G401.6 (cell line): ENCODE data around the gene TP53.
"Not testable (repeated sequence)": the region's sequence is repeated elsewhere in the genome, so short reads cannot be mapped to it uniquely, and the experiment has no call there.

ENCODE experiments used
- FAIRE-seq: peaks from 2 replicates; lab custom pipeline; 2012; peaks lifted over from hg19 to GRCh38; lab: Jason Lieb, UNC

TP53 gene

GRCh38 chr17:7673239-7673638, 14.1 kb downstream of the TP53 start:
- FAIRE-seq = peak; percentile 90

GRCh38 chr17:7668482-7668881, 18.8 kb downstream of the TP53 start:
- no peak for FAIRE-seq

- FAIRE-seq = no peak
Observed at GRCh38 chr17:7667656-7668406, 19.5 kb downstream of the TP53 start.

- peak; percentile 91 for FAIRE-seq
Observed at GRCh38 chr17:7656958-7657609, 30.2 kb downstream of the TP53 start.

- FAIRE-seq = no peak
Observed at GRCh38 chr17:7655541-7655840, 31.8 kb downstream of the TP53 start.

GRCh38 chr17:7654832-7655540, 32.3 kb downstream of the TP53 start:
- FAIRE-seq = no peak

GRCh38 chr17:7652388-7653356, 34.6 kb downstream of the TP53 start:
- no peak for FAIRE-seq

- no peak for FAIRE-seq
Observed at GRCh38 chr17:7651665-7652387, 35.5 kb downstream of the TP53 start.

- FAIRE-seq = no peak
Observed at GRCh38 chr17:7651097-7651664, 36.1 kb downstream of the TP53 start.

- FAIRE-seq = no peak
Observed at GRCh38 chr17:7650509-7651096, 36.7 kb downstream of the TP53 start, which contains the start of gene ATP1B2. Gene ATP1B2 (plus strand): TSS chr17:7650926. CDS start chr17:7651519, 593 bp downstream.

- FAIRE-seq = no peak
Observed at GRCh38 chr17:7647018-7647417, 40.3 kb downstream of the TP53 start.

GRCh38 chr17:7646457-7646856, 40.8 kb downstream of the TP53 start:
- FAIRE-seq = no peak

GRCh38 chr17:7644775-7645174, 42.5 kb downstream of the TP53 start:
- FAIRE-seq = no peak

- FAIRE-seq = not testable (repeated sequence)
Observed at GRCh38 chr17:7641635-7642034, 45.7 kb downstream of the TP53 start.

- no peak for FAIRE-seq
Observed at GRCh38 chr17:7640783-7641182, 46.5 kb downstream of the TP53 start.

GRCh38 chr17:7636163-7636562, 51.1 kb downstream of the TP53 start:
- no peak for FAIRE-seq

GRCh38 chr17:7634384-7634783, 52.9 kb downstream of the TP53 start:
- no peak for FAIRE-seq

GRCh38 chr17:7633093-7633492, 54.2 kb downstream of the TP53 start:
- FAIRE-seq = no peak

GRCh38 chr17:7632492-7632894, 54.8 kb downstream of the TP53 start:
- FAIRE-seq = peak; percentile 88
